IPS-20b (cell line): Measurements from ENCODE around the gene ABCB11.
"Not testable (repeated sequence)": the region's sequence is repeated elsewhere in the genome, so short reads cannot be mapped to it uniquely, and the experiment has no call there.

Experiments
- H3K27ac ChIP-seq: one replicate; pipeline ENCODE4 v1.5.1; 2013; ENCODE audit warnings: low read length
- H3K27me3 ChIP-seq: 2 replicates; pipeline ENCODE4 v1.6.1; 2013; ENCODE audit warnings: mild to moderate bottlenecking, low read length, inconsistent platforms; ENCODE audit not compliant: insufficient read depth
- H3K36me3 ChIP-seq: 2 replicates; pipeline ENCODE4 v1.6.1; 2013; ENCODE audit warnings: low read depth, mild to moderate bottlenecking, inconsistent platforms, low read length, moderate library complexity; ENCODE audit not compliant: insufficient read depth
- H3K4me1 ChIP-seq: 2 replicates; pipeline ENCODE4 v1.6.1; 2013; ENCODE audit warnings: mild to moderate bottlenecking, control low read depth, inconsistent platforms, low read length, moderate library complexity; ENCODE audit not compliant: insufficient read depth
- H3K4me3 ChIP-seq: 2 replicates; pipeline ENCODE4 v1.5.1; 2013; ENCODE audit warnings: mild to moderate bottlenecking, low read length, inconsistent platforms
- H3K9ac ChIP-seq: 2 replicates; pipeline ENCODE4 v1.6.1; 2013; ENCODE audit warnings: low read depth, mild to moderate bottlenecking, inconsistent platforms, low read length, moderate library complexity
- H3K9me3 ChIP-seq: 2 replicates; pipeline ENCODE4 v1.6.1; 2013; ENCODE audit warnings: mild to moderate bottlenecking, low read depth, low read length, inconsistent platforms; ENCODE audit not compliant: insufficient read depth

The ABCB11 gene

GRCh38 chr2:169065864-169066517 lies 34.9 kb upstream of the ABCB11 start:
- Histone ChIP-seq H3K27ac (no peak overlapping the region), H3K4me3 (no peak overlapping the region), H3K9me3 (no peaks in the 10 kb centered on the region), H3K4me1 (no peaks in the 10 kb centered on the region), H3K9ac (no peak overlapping the region), H3K27me3 (no peaks in the 10 kb centered on the region), H3K36me3 (no peaks in the 10 kb centered on the region)

DNA sequence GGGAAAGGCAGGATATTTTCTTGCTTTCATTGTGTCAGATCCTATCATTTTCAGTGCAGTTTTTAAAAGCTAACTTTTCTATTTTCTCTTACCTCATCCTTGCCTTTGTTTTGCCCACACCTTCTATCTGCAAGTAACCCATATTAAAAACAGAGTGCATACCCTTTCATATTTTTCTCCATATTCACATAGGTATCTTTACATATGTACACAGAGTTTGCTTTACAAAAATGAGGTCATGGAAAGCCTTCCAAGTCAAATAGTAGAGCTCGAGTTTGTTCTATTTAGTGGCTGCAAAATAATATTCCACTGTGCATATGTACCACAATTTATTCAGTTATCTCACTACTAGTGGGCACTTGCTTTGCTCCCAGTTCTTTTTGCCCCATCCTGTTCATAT lies 34.3 kb upstream of the ABCB11 start:
- Histone ChIP-seq H3K36me3 (no peaks in the 10 kb centered on the region), H3K27ac (no peak overlapping the region), H3K9me3 (no peaks in the 10 kb centered on the region), H3K9ac (no peak overlapping the region), H3K4me1 (no peaks in the 10 kb centered on the region), H3K27me3 (no peaks in the 10 kb centered on the region), H3K4me3 (no peak overlapping the region)

DNA sequence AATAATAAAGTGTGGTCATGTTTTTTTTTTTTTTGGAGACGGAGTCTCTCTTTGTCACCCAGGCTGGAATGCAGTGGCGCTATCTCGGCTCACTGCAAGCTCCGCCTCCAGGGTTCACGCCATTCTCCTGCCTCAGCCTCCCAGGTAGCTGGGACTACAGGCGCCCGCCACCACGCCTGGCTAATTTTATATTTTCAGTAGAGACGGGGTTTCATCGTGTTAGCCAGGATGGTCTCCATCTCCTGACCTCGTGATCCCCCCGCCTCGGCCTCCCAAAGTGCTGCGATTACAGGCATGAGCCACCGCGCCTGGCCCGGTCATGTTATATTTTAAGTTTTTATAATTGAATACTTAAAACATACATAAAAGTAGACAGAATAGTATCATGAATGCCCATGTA lies 33.1 kb upstream of the ABCB11 start:
- H3K27ac ChIP-seq, H3K9me3 ChIP-seq, H3K27me3 ChIP-seq, H3K36me3 ChIP-seq, H3K4me1 ChIP-seq, H3K9ac ChIP-seq, H3K4me3 ChIP-seq: not testable (repeated sequence)

GRCh38 chr2:169054575-169054974 lies 23.5 kb upstream of the ABCB11 start:
- not testable (repeated sequence) for H3K9me3 ChIP-seq, H3K4me1 ChIP-seq, H3K36me3 ChIP-seq, H3K9ac ChIP-seq, H3K27ac ChIP-seq, H3K4me3 ChIP-seq, H3K27me3 ChIP-seq

GRCh38 chr2:169050476-169051240 lies 19.5 kb upstream of the ABCB11 start:
- no peaks in the 10 kb centered on the region for H3K36me3 ChIP-seq
- H3K9me3 ChIP-seq, result peaks cover 9% of the 10 kb centered on the region
- H3K4me3 ChIP-seq, result no peak overlapping the region
- H3K4me1 ChIP-seq, result no peaks in the 10 kb centered on the region
- no peak overlapping the region for H3K9ac ChIP-seq
- H3K27me3 ChIP-seq, result no peaks in the 10 kb centered on the region
- H3K27ac ChIP-seq, result no peak overlapping the region

GRCh38 chr2:169049142-169049541 lies 18.0 kb upstream of the ABCB11 start:
- Histone ChIP-seq H3K27me3 (no peaks in the 10 kb centered on the region), H3K9me3 (peaks cover 1% of the 10 kb centered on the region), H3K4me3 (no peak overlapping the region), H3K27ac (no peak overlapping the region), H3K36me3 (no peaks in the 10 kb centered on the region), H3K9ac (no peak overlapping the region), H3K4me1 (no peaks in the 10 kb centered on the region)

GRCh38 chr2:169047256-169048250 lies 16.4 kb upstream of the ABCB11 start:
- H3K36me3 ChIP-seq, result no peaks in the 10 kb centered on the region
- no peaks in the 10 kb centered on the region; the same call in 1 of the 2 replicates for H3K9me3 ChIP-seq
- H3K4me3 ChIP-seq, result no peak overlapping the region
- no peak overlapping the region for H3K27ac ChIP-seq
- H3K27me3 ChIP-seq, result no peaks in the 10 kb centered on the region
- H3K9ac ChIP-seq, result no peak overlapping the region
- no peaks in the 10 kb centered on the region for H3K4me1 ChIP-seq

DNA sequence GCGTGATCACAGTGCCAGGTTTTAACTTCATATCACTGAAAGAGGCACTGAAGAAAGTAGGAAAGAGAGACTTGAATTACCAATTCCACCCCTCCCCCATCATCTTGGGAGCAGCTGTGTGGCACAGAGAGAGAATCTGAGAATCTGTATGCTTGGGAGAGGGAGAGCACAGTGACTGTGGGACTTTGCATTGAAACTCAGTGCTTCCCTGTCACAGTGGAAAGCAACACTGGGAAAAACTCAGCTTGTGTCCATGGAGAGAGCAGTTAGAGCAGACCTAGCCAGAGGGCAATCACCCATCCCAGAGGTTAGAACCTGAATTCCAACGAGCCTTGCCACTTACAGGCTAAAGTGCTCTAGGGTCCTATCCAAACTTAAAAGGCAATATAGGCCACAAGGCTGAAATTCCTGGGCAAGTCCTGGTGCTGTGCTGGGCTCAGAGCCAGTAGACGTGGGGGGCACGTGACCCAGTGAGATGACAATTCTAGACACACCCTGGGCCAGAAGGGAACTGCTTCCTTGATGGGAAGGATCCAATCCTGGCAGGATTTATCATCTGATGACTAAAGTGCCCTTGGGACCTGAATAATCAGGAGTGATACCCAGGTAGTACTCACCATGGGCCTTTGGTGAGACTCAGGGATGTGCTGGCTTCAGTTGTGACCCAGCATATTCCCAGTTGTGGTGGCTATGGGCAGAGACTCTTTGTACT lies 15.5 kb upstream of the ABCB11 start:
- no peaks in the 10 kb centered on the region for H3K27me3 ChIP-seq
- no peaks in the 10 kb centered on the region; the same call in 1 of the 2 replicates for H3K9me3 ChIP-seq
- H3K27ac ChIP-seq, result no peak overlapping the region
- H3K36me3 ChIP-seq, result no peaks in the 10 kb centered on the region
- H3K4me1 ChIP-seq, result no peaks in the 10 kb centered on the region
- no peak overlapping the region for H3K9ac ChIP-seq
- no peak overlapping the region for H3K4me3 ChIP-seq

- no peaks in the 10 kb centered on the region for H3K27me3 ChIP-seq
- H3K4me3 ChIP-seq, result no peak overlapping the region
- H3K9ac ChIP-seq, result no peak overlapping the region
- H3K9me3 ChIP-seq, result no peaks in the 10 kb centered on the region; the same call in 1 of the 2 replicates
- no peak overlapping the region for H3K27ac ChIP-seq
- H3K36me3 ChIP-seq, result no peaks in the 10 kb centered on the region
- no peaks in the 10 kb centered on the region for H3K4me1 ChIP-seq
Observed at GRCh38 chr2:169042856-169043255, 11.7 kb upstream of the ABCB11 start.

DNA sequence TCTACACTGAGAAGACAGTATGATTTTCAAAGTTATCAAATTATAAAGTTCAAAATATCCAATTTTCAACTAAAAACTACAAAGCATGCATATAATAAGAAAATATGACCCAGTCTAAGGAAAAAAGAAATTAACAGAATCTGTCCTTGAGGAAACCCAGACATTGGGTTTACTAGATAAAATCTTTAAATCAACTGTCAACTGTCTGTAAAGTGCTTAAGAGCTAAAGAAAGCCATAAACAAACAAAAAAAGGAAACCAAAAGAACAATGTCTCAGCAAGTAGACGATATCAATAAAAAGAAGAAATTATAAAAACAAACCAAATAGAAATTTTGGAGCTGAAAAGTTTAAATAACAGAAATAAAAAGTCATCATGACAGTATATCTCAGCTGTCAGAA lies 10.5 kb upstream of the ABCB11 start:
- H3K36me3 ChIP-seq, result no peaks in the 10 kb centered on the region
- no peak overlapping the region for H3K27ac ChIP-seq
- no peak overlapping the region for H3K9ac ChIP-seq
- no peaks in the 10 kb centered on the region for H3K4me1 ChIP-seq
- H3K9me3 ChIP-seq, result no peaks in the 10 kb centered on the region; the same call in 1 of the 2 replicates
- no peaks in the 10 kb centered on the region for H3K27me3 ChIP-seq
- H3K4me3 ChIP-seq, result no peak overlapping the region

- Histone ChIP-seq H3K9me3 (no peaks in the 10 kb centered on the region; the same call in 1 of the 2 replicates), H3K4me1 (no peaks in the 10 kb centered on the region), H3K4me3 (no peak overlapping the region), H3K27me3 (no peaks in the 10 kb centered on the region), H3K9ac (no peak overlapping the region), H3K36me3 (no peaks in the 10 kb centered on the region), H3K27ac (no peak overlapping the region)
Observed at GRCh38 chr2:169039702-169040101, 8.6 kb upstream of the ABCB11 start.
